Aorta (tissue), 5 donors: ENCODE data around the gene HNRNPF. TPM values are rescaled to one million over a fixed set of nuclear protein-coding genes. Genes with fewer than 3 reads are reported as not detected.
"Not testable (repeated sequence)": the region's sequence is repeated elsewhere in the genome, so short reads cannot be mapped to it uniquely, and the experiment has no call there.

ENCODE experiments used
- ATAC-seq: fragments of 200-7000 bp; cut with Tn5 transposase; one replicate; pipeline ENCODE4 v1.9.1; 2022; ENCODE audit warnings: moderate library complexity; ENCODE audit not compliant: low FRiP score
- DNase-seq, 2 donors: peaks; one replicate each; pipeline ENCODE4 v3.0.0-alpha.2; 2020
- H3K27ac ChIP-seq, 2 donors: one replicate each; pipeline ENCODE4 v1.5.1; 2013; ENCODE audit warnings: low read length in 2 of 2, mild to moderate bottlenecking in 2 of 2, moderate library complexity in 2 of 2, control low read depth in 1 of 2, inconsistent platforms in 1 of 2, low read depth in 1 of 2
- H3K27me3 ChIP-seq, 2 donors: one replicate each; pipeline ENCODE4 v1.6.1; 2013; ENCODE audit warnings: control low read depth in 1 of 2, low read length in 1 of 2, mild to moderate bottlenecking in 1 of 2, moderate library complexity in 1 of 2; ENCODE audit not compliant: insufficient read depth in 2 of 2, control insufficient read depth in 1 of 2
- H3K36me3 ChIP-seq, 2 donors: one replicate each; pipeline ENCODE4 v1.6.1; 2013; ENCODE audit warnings: control low read depth in 1 of 2, low read length in 1 of 2, mild to moderate bottlenecking in 1 of 2; ENCODE audit not compliant: insufficient read depth in 2 of 2, control insufficient read depth in 1 of 2
- H3K4me1 ChIP-seq, 2 donors: one replicate each; pipeline ENCODE4 v1.6.1; 2013; ENCODE audit warnings: low read length in 2 of 2, control low read depth in 1 of 2, mild to moderate bottlenecking in 1 of 2, moderate library complexity in 1 of 2; ENCODE audit not compliant: insufficient read depth in 2 of 2, control insufficient read depth in 1 of 2
- H3K4me3 ChIP-seq, 2 donors: one replicate each; pipeline ENCODE4 v1.5.1; 2013; ENCODE audit warnings: low read length in 2 of 2, control low read depth in 1 of 2, mild to moderate bottlenecking in 1 of 2
- H3K9me3 ChIP-seq: one replicate; pipeline ENCODE4 v1.6.1; 2013; ENCODE audit warnings: mild to moderate bottlenecking, low read length; ENCODE audit not compliant: control insufficient read depth
- WGBS, 2 donors: extraction: QIAGEN DNeasy Blood & Tissue Kit; methylation state at CpG; one replicate each; pipeline ENCODE4 v1.1.7; 2013; 5-methylcytosine and 5-hydroxymethylcytosine counted together
- intact Hi-C, 2 donors: fragments of 100-400 bp; cut with DNase I; formaldehyde crosslinking; loops; one replicate each; pipeline versions ENCODE4 v1.14.2 to v1.15.0; 2022
- polyA plus RNA-seq, 2 donors: library from polyadenylated mRNA; stranded (reverse); fragments of 200-250 nt; gene quantifications; one replicate each; pipeline ENCODE4 v1.2.3, GENCODE V29; 2013
- total RNA-seq, 2 donors: library from RNA; stranded (reverse); fragmentation: NEBNext Ultra II Directional; extraction: Animal tissue kit (Norgen Biotek cat#: 25700); gene quantifications; one replicate each; pipeline ENCODE4 v1.2.1, GENCODE V29; 2021
- donor health status: healthy with polysubstance abuse.
- donor health status: Bipolar disorder and iron deficiency.
- donor health status: DM: no; HTN: no; CAD: no.
- donor health status: DM: no; HTN: no; CAD: no.
- donor health status: DM: yes; HTN: yes; CAD: no.

HNRNPF gene
- total and polyA plus RNA-seq, 4 donors = 54.3 to 114 (median 83.3) TPM

DNA sequence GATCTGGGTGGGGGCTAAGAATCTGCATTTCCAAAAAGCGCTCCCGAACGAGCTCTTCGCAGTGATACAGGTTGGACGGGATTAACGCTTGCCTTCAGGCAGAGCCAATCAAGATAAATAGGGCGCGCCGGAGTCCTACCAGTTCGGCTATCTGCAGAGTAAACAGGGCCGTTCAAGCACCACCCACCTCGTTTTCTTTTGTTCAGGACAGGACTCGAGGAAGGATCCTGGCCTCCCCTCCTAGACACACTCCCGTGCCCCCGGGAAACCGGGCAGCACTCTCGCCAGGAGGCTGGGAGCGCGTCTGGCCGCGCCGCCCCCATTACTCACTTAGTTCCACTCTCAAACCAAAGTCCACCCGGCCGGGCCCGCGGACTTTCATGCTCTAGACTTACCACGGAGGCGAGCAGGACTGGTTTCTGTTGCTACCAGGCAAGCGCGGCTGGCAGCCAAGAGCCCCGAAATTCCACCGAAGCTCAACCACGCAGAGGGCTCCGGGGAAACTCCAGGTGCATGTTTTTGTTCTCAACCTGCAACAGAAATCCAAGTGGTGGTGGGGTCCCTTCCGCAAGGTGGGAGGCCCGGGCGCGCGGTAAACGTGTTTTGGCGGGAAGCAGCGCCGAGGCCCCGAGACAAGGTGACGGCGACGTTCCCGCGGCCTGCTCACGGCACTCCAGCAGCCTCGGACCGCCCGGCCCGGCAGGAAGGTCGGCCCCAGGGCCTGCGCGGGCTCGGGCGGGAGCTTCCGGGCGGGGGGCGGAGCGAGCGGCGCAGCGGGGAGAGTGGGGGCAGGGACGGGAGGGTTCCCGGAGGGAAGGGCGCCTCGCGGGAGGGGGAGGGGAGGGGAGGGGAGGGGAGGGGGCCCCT, 12.7 kb downstream of the HNRNPF start:
- WGBS, 2 donors = 1 to 2% methylated on average over 55 to 71 of the region's 71 CpGs
- peak; percentile 95 for ATAC-seq
- peak overlapping the region; percentile 78 to 90 for H3K4me3 ChIP-seq
- H3K36me3 ChIP-seq = peaks cover 5 to 11% of the 10 kb centered on the region in 2 donors
- no peaks in the 10 kb centered on the region for H3K4me1 ChIP-seq
- no peaks in the 10 kb centered on the region for H3K27me3 ChIP-seq
- intact Hi-C loops = loop anchor here in 1 of 2 donors (5.0 kb wide), 1 partner anchor 41 kb away; the partner anchor contains the start of gene ZNF487
- peak; percentile 90 to 93 for DNase-seq
- H3K27ac ChIP-seq = peak overlapping the region; percentile 34 to 97
- no peaks in the 10 kb centered on the region for H3K9me3 ChIP-seq

- Histone ChIP-seq H3K4me1 (no peaks in the 10 kb centered on the region), H3K4me3 (peak overlapping the region in 1 of 2 donors; percentile 78), H3K36me3 (peaks cover 5 to 11% of the 10 kb centered on the region in 2 donors), H3K27me3 (no peaks in the 10 kb centered on the region), H3K9me3 (no peaks in the 10 kb centered on the region), H3K27ac (no peak overlapping the region)
- WGBS, 2 donors = 20 to 23% methylated on average over 18 of the region's 18 CpGs
- ATAC-seq (no peak), DNase-seq (peak in 1 of 2 donors; percentile 52)
- intact Hi-C loops = loop anchor here in 1 of 2 donors (5.0 kb wide), 1 partner anchor 42 kb away; the partner anchor contains the start of gene ZNF487
These were observed 13.4 kb downstream of the HNRNPF start for GRCh38 chr10:43395571-43396060.

GRCh38 chr10:43394868-43395267, 14.1 kb downstream of the HNRNPF start:
- ATAC-seq = no peak
- DNase-seq = peak in 1 of 2 donors; percentile 44
- Histone ChIP-seq H3K27me3 (no peaks in the 10 kb centered on the region), H3K36me3 (peaks cover 5 to 15% of the 10 kb centered on the region in 2 donors), H3K4me1 (no peaks in the 10 kb centered on the region), H3K9me3 (no peaks in the 10 kb centered on the region), H3K4me3 (no peak overlapping the region), H3K27ac (no peak overlapping the region)
- WGBS, 2 donors = 89% methylated on average over 6 of the region's 6 CpGs
- intact Hi-C loops = loop anchor here in 1 of 2 donors (5.0 kb wide), 1 partner anchor 42 kb away; the partner anchor contains the start of gene ZNF487

- DNase-seq = peak in 1 of 2 donors; percentile 3
- H3K27me3 ChIP-seq = no peaks in the 10 kb centered on the region
- H3K36me3 ChIP-seq = peaks cover 5 to 16% of the 10 kb centered on the region in 2 donors
- WGBS, 2 donors = 77 to 84% methylated on average over 3 of the region's 3 CpGs
- H3K27ac ChIP-seq = no peak overlapping the region
- no peak overlapping the region for H3K4me3 ChIP-seq
- no peak for ATAC-seq
- H3K9me3 ChIP-seq = no peaks in the 10 kb centered on the region
- intact Hi-C loops = no loop called here
- H3K4me1 ChIP-seq = no peaks in the 10 kb centered on the region
These were observed 15.2 kb downstream of the HNRNPF start for GRCh38 chr10:43393606-43394360.

DNA sequence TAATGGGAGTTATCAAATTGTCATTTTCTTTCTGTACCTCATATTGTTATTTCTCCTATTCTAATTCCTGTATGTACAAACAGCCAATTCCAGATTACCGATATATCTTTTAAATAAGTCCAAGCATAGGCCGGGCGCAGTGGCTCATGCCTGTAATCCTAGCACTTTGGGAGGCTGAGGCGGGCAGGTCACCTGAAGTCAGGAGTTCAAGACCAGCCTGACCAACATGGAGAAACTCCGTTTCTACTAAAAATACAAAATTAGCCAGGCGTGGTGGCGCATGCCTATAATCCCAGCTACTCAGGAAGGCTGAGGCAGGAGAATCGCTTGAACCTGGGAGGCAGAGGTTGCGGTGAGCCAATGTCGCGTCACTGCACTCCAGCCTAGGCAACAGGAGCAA, 15.8 kb downstream of the HNRNPF start:
- WGBS, 2 donors = 92 to 95% methylated on average over 11 of the region's 11 CpGs
- ATAC-seq, H3K4me3 ChIP-seq, H3K27ac ChIP-seq, intact Hi-C loops, H3K9me3 ChIP-seq, H3K4me1 ChIP-seq, H3K27me3 ChIP-seq: not testable (repeated sequence)
- DNase-seq = peak; percentile 9 to 28
- H3K36me3 ChIP-seq = peaks cover 5 to 18% of the 10 kb centered on the region in 2 donors

DNA sequence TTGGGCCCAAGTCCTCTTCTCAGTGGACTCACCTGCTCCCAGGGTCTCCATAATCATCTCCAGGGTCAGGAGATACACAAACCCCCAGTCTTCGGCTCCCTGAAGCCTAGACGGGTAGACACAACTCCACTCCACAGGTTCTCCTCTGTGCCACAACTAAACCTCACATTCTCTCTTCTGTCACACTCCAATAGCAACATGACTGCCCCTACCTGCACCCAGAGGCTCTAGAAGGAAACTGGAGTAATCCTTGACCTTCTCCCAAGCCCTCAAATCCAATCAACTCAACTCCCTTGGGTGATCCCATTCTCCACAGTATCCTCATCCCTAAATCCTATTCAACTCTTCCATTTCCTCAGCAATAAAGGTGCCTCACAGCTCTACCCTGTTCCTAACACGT, 16.2 kb downstream of the HNRNPF start:
- H3K27me3 ChIP-seq = no peaks in the 10 kb centered on the region
- H3K9me3 ChIP-seq = no peaks in the 10 kb centered on the region
- H3K36me3 ChIP-seq = peaks cover 5 to 18% of the 10 kb centered on the region in 2 donors
- WGBS, 2 donors = 83 to 85% methylated on average over 3 of the region's 3 CpGs
- DNase-seq = peak in 1 of 2 donors; percentile 7
- intact Hi-C loops = no loop called here
- H3K4me1 ChIP-seq = no peaks in the 10 kb centered on the region
- H3K27ac ChIP-seq = no peak overlapping the region
- no peak overlapping the region for H3K4me3 ChIP-seq
- ATAC-seq = no peak

DNA sequence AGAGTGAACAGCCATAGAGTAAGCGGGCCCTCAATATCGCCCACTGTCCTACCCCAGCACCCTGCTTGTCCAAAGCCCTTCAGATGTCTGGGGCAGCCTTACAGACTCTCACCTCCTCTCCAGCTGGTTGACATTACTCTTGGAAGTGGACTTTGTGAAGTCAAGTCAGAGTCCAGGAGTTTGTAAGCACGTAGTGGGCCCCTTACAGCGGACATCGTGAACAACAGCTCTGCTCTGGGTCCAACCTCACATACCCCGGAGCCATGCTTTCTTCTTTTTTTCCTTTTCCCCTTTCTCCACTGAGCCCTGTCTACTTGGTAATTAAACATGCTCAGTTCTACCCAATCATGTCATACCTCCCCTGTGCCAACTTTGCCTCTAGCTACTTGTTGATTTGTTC, 17.5 kb downstream of the HNRNPF start:
- Histone ChIP-seq H3K36me3 (peaks cover 13 to 18% of the 10 kb centered on the region in 2 donors), H3K27ac (no peak overlapping the region)
- DNase-seq = peak in 1 of 2 donors; percentile 8

GRCh38 chr10:43390759-43391158, 18.2 kb downstream of the HNRNPF start:
- no peaks in the 10 kb centered on the region for H3K27me3 ChIP-seq
- H3K4me1 ChIP-seq = no peaks in the 10 kb centered on the region
- no peaks in the 10 kb centered on the region for H3K9me3 ChIP-seq
- H3K36me3 ChIP-seq = peaks cover 13 to 18% of the 10 kb centered on the region in 2 donors
- peak in 1 of 2 donors; percentile 25 for DNase-seq
- H3K4me3 ChIP-seq = no peak overlapping the region
- no peak for ATAC-seq
- intact Hi-C loops = no loop called here
- no peak overlapping the region for H3K27ac ChIP-seq
- 65 to 66% methylated on average over 7 of the region's 7 CpGs for WGBS, 2 donors

More for the DNA sequence above, 17.5 kb downstream of the HNRNPF start:
- intact Hi-C loops = no loop called here
- 90 to 92% methylated on average over 6 of the region's 6 CpGs for WGBS, 2 donors
- no peaks in the 10 kb centered on the region for H3K9me3 ChIP-seq
- no peaks in the 10 kb centered on the region for H3K27me3 ChIP-seq
- no peak for ATAC-seq
- no peaks in the 10 kb centered on the region for H3K4me1 ChIP-seq
- H3K4me3 ChIP-seq = no peak overlapping the region
